ENCODE data around the gene PAX8.

The PAX8 gene

GRCh38 chr2:113223813-113224212 is 54.9 kb downstream of the PAX8 start:
- ChIA-PET CTCF (interaction anchor here (0.9 to 1.8 kb wide), 2 partner anchors 25 to 87 kb away, joined by 3 to 8 read pairs; no protein-coding TSS in a partner anchor), POLR2A (no interaction called here)
- no peak for TF ChIP-seq BCL11A (tag by site-specific recombination; IDR thresholded peaks at IDR 0.05; ENCODE audit: low read depth)
- TF ChIP-seq ZNF366 (tag by site-specific recombination; conservative IDR thresholded peaks at IDR 0.05): peak; percentile 91
- Histone ChIP-seq H3K36me3 (ENCODE audit: control insufficient read depth in 2 of 2, insufficient read depth in 1 of 2, low read length in 2 of 2) (no peaks in the 10 kb centered on the region), H3K9me3 (ENCODE audit: control insufficient read depth, insufficient read depth, low read depth, low read length) (no peaks in the 10 kb centered on the region), H3K4me1 (ENCODE audit: control insufficient read depth, insufficient read depth, low read length) (peaks cover 8% of the 10 kb centered on the region; the same call in 1 of the 2 replicates), H3K27ac (ENCODE audit: extremely low read depth, low read depth, low read length) (no peak overlapping the region), H3K4me3 (ENCODE audit: low read depth, low read length) (no peak overlapping the region)

GRCh38 chr2:113221846-113222245 is 56.9 kb downstream of the PAX8 start:
- Histone ChIP-seq H3K36me3 (ENCODE audit: control insufficient read depth in 2 of 2, insufficient read depth in 1 of 2, low read length in 2 of 2) (no peaks in the 10 kb centered on the region), H3K27ac (ENCODE audit: extremely low read depth, low read depth, low read length) (no peak overlapping the region), H3K4me1 (ENCODE audit: control insufficient read depth, insufficient read depth, low read length) (peaks cover 8% of the 10 kb centered on the region; the same call in 1 of the 2 replicates), H3K9me3 (ENCODE audit: control insufficient read depth, insufficient read depth, low read depth, low read length) (no peaks in the 10 kb centered on the region), H3K4me3 (ENCODE audit: low read depth, low read length) (no peak overlapping the region)
- POLR2A ChIA-PET: no interaction called here
- no peak for TF ChIP-seq ZNF660 (tag by site-specific recombination; IDR thresholded peaks at IDR 0.05)
- no peak for TF ChIP-seq ZNF76 (tag by site-specific recombination; IDR thresholded peaks at IDR 0.05; ENCODE audit: borderline replicate concordance, low read depth)
- CTCF ChIA-PET: interaction anchor here (0.7 to 3.0 kb wide), 8 partner anchors 18 to 169 kb away, joined by 3 to 11 read pairs (median 4); no protein-coding TSS in a partner anchor

GRCh38 chr2:113220970-113221708 is 57.6 kb downstream of the PAX8 start:
- H3K9me3 ChIP-seq (ENCODE audit: control insufficient read depth, insufficient read depth, low read depth, low read length): no peaks in the 10 kb centered on the region
- no peak overlapping the region for H3K27ac ChIP-seq (ENCODE audit: extremely low read depth, low read depth, low read length)
- CTCF ChIA-PET: interaction anchor here (0.6 to 3.0 kb wide), 9 partner anchors 17 to 169 kb away, joined by 3 to 11 read pairs (median 4); no protein-coding TSS in a partner anchor
- no peak overlapping the region for H3K4me3 ChIP-seq (ENCODE audit: low read depth, low read length)
- H3K4me1 ChIP-seq (ENCODE audit: control insufficient read depth, insufficient read depth, low read length): peaks cover 7% of the 10 kb centered on the region; the same call in 1 of the 2 replicates
- POLR2A ChIA-PET: no interaction called here
- H3K36me3 ChIP-seq (ENCODE audit: control insufficient read depth in 2 of 2, insufficient read depth in 1 of 2, low read length in 2 of 2): no peaks in the 10 kb centered on the region
- no peak for TF ChIP-seq KLF17 (tag by site-specific recombination; IDR thresholded peaks at IDR 0.05)
- no peak for TF ChIP-seq ZNF600 (tag by site-specific recombination; IDR thresholded peaks at IDR 0.05)
- no peak for TF ChIP-seq ZXDB (tag by site-specific recombination; IDR thresholded peaks at IDR 0.05)
- no peak for TF ChIP-seq ZNF639 (tag by site-specific recombination; IDR thresholded peaks at IDR 0.05)
- TF ChIP-seq ZNF341 (tag by site-specific recombination; IDR thresholded peaks at IDR 0.05; ENCODE audit: low read depth): no peak
- TF ChIP-seq ZNF785 (tag by site-specific recombination; IDR thresholded peaks at IDR 0.05): no peak
- TF ChIP-seq ZNF626 (tag by site-specific recombination; IDR thresholded peaks at IDR 0.05): no peak
- no peak for TF ChIP-seq ZNF561 (tag by site-specific recombination; IDR thresholded peaks at IDR 0.05; ENCODE audit: borderline replicate concordance)
- no peak for TF ChIP-seq ZNF692 (tag by site-specific recombination; IDR thresholded peaks at IDR 0.05)
- no peak for TF ChIP-seq ZNF169 (tag by site-specific recombination; IDR thresholded peaks at IDR 0.05)
- no peak for TF ChIP-seq ZBTB17 (tag by site-specific recombination; IDR thresholded peaks at IDR 0.05)
- TF ChIP-seq ZNF791 (tag by site-specific recombination; IDR thresholded peaks at IDR 0.05): no peak
- no peak for TF ChIP-seq GLIS1 (tag by site-specific recombination; IDR thresholded peaks at IDR 0.05)
- TF ChIP-seq ZBTB49 (tag by site-specific recombination; IDR thresholded peaks at IDR 0.05; ENCODE audit: low read depth): no peak
- TF ChIP-seq SETDB1 (IDR thresholded peaks at IDR 0.05; ENCODE audit: insufficient read length, low read length): no peak
- no peak for TF ChIP-seq REPIN1 (tag by site-specific recombination; IDR thresholded peaks at IDR 0.05; ENCODE audit: low read depth)
